ENCODE measurements around the gene ZMIZ2. TPM values are rescaled to one million over a fixed set of nuclear protein-coding genes. Genes with fewer than 3 reads are reported as not detected.
A peak's percentile ranks its signal among the peaks of the same experiment; 100 is the strongest.

Gene ZMIZ2
- polyA plus RNA-seq, 3 donors: 1.9 to 72.8 (median 3.3) TPM

GRCh38 chr7:44796034-44796503 is 47.4 kb downstream of the ZMIZ2 start:
- Histone ChIP-seq H3K36me3 (replicated peaks in 1 of 2; ENCODE audit: control insufficient read depth in 1 of 2, insufficient read depth in 2 of 2, low read length in 2 of 2) (peaks cover 19 to 26% of the 10 kb centered on the region in 2 donors), H2AFZ (ENCODE audit: insufficient read depth, low read depth, low read length, poor library complexity, severe bottlenecking) (peak overlapping the region; percentile 85), H3K27me3 (ENCODE audit: control insufficient read depth in 2 of 2, insufficient read depth in 2 of 2, low read length in 2 of 2) (no peaks in the 10 kb centered on the region), H3K4me1 (ENCODE audit: control insufficient read depth in 1 of 2, insufficient read depth in 2 of 2, low read length in 2 of 2) (peaks cover 23 to 30% of the 10 kb centered on the region in 2 donors), H3K4me3 (replicated peaks in 1 of 3; ENCODE audit: low read depth in 2 of 3, low read length in 3 of 3) (peak overlapping the region; percentile 65 to 82 (median 70)), H3K4me2 (replicated peaks; ENCODE audit: extremely low read depth, low read length, poor library complexity, severe bottlenecking) (peak overlapping the region; percentile 89), H3K27ac (ENCODE audit: low read depth in 1 of 2, low read length in 2 of 2) (peak overlapping the region; percentile 94 to 95), H3K79me2 (ENCODE audit: insufficient read depth, low read length) (peaks cover 53% of the 10 kb centered on the region), H3K9me3 (replicated peaks in 1 of 2; ENCODE audit: control insufficient read depth in 1 of 2, insufficient read depth in 1 of 2, low read length in 2 of 2) (no peaks in the 10 kb centered on the region), H3K9ac (ENCODE audit: insufficient read depth, low read length, poor library complexity, severe bottlenecking) (peak overlapping the region; percentile 92), H4K20me1 (ENCODE audit: insufficient read depth, low read length) (peaks cover 25% of the 10 kb centered on the region)
- under 1% methylated on average over 59 of the region's 59 CpGs for WGBS (ENCODE audit: insufficient coverage)
- Mint-ChIP-seq H3K4me3 (peak overlapping the region; percentile 92 to 96), H3K27ac (peak overlapping the region; percentile 93 to 99 (median 97)), H3K4me1 (peaks cover 18% of the 10 kb centered on the region), H3K9me3 (no peaks in the 10 kb centered on the region), H3K27me3 (ENCODE audit: low read depth in 3 of 3) (peaks cover 0 to 1% (median 0%) of the 10 kb centered on the region in 3 donors), H3K36me3 (peaks cover 18 to 20% of the 10 kb centered on the region in 2 donors)
- intact Hi-C loops (cut with micrococcal nuclease): loop anchor here (2.0 to 5.0 kb wide), 4 partner anchors 44 to 87 kb away; partner anchors contain the start of gene H2AZ2 (in 1 of the 2)
- peak in 1 of 3 donors; percentile 8 for DNase-seq
- no peak for TF ChIP-seq CTCF (IDR thresholded peaks at IDR 0.05)

DNA sequence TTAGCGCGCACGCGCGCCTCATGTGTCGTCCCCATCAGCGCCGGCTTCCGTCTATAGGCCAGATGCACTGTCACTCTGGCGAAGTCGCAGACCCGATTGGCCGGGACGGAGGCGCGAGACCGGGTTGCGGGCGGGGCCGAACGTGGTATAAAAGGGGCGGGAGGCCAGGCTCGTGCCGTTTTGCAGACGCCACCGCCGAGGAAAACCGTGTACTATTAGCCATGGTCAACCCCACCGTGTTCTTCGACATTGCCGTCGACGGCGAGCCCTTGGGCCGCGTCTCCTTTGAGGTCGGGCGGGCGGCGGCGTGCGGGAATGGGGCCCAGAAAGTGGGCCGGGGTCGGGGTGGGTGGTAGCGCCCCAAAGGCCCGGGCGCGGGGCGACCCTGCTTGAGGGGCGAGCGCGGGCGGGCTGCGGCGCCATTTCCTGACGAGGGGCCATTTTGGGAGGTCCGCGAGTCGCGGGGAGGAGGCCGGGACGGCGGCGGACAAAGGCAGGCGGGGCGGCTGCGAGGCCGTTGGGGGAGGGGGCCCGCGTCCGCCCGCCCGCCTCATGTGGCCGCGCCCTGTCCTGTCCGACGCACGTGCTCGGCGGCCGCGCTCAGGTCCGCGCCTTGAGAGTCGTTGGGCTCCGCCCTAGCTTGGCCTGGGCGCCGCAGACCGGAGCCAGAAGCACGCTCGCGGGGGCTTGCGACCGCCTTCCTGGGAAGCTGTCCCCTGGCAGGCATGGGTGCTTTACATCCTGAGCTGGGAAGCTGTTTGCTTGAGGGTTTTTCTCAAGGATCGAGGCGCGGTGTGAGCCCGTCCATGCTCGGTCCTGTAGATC is 48.1 kb downstream of the ZMIZ2 start, which contains the start of gene PPIA:
Gene PPIA (plus strand): TSS at position 178 of the 825 bp plus-strand sequence. CDS start 44 bp downstream, at position 222.
- Histone ChIP-seq H4K20me1 (ENCODE audit: insufficient read depth, low read length) (peaks cover 26% of the 10 kb centered on the region), H3K79me2 (ENCODE audit: insufficient read depth, low read length) (peaks cover 53% of the 10 kb centered on the region), H3K4me2 (replicated peaks; ENCODE audit: extremely low read depth, low read length, poor library complexity, severe bottlenecking) (peak within 1 kb of the TSS; percentile 89), H3K4me3 (replicated peaks in 1 of 3; ENCODE audit: low read depth in 2 of 3, low read length in 3 of 3) (peak within 1 kb of the TSS; percentile 70 to 85 (median 82)), H3K27me3 (ENCODE audit: control insufficient read depth in 2 of 2, insufficient read depth in 2 of 2, low read length in 2 of 2) (no peaks in the 10 kb centered on the region), H3K9ac (ENCODE audit: insufficient read depth, low read length, poor library complexity, severe bottlenecking) (peak within 1 kb of the TSS; percentile 92), H3K9me3 (replicated peaks in 1 of 2; ENCODE audit: control insufficient read depth in 1 of 2, insufficient read depth in 1 of 2, low read length in 2 of 2) (no peaks in the 10 kb centered on the region), H2AFZ (ENCODE audit: insufficient read depth, low read depth, low read length, poor library complexity, severe bottlenecking) (peak within 1 kb of the TSS; percentile 85), H3K27ac (ENCODE audit: low read depth in 1 of 2, low read length in 2 of 2) (peak within 1 kb of the TSS; percentile 94 to 95), H3K4me1 (ENCODE audit: control insufficient read depth in 1 of 2, insufficient read depth in 2 of 2, low read length in 2 of 2) (peaks cover 23 to 30% of the 10 kb centered on the region in 2 donors), H3K36me3 (replicated peaks in 1 of 2; ENCODE audit: control insufficient read depth in 1 of 2, insufficient read depth in 2 of 2, low read length in 2 of 2) (peaks cover 26 to 30% of the 10 kb centered on the region in 2 donors)
- Mint-ChIP-seq H3K27ac (peak within 1 kb of the TSS; percentile 97 to 99 (median 98)), H3K27me3 (ENCODE audit: low read depth in 3 of 3) (peaks cover 0 to 1% (median 0%) of the 10 kb centered on the region in 3 donors), H3K4me3 (peak within 1 kb of the TSS; percentile 92 to 96), H3K4me1 (peaks cover 18% of the 10 kb centered on the region), H3K36me3 (peaks cover 25 to 26% of the 10 kb centered on the region in 2 donors), H3K9me3 (no peaks in the 10 kb centered on the region)
- TF ChIP-seq CTCF (IDR thresholded peaks at IDR 0.05): no peak
- DNase-seq: peak; percentile 95 to 99 (median 98)
- under 1% methylated on average over 99 of the region's 99 CpGs for WGBS (ENCODE audit: insufficient coverage)
- intact Hi-C loops (cut with micrococcal nuclease): loop anchor here (2.0 to 5.0 kb wide), 4 partner anchors 44 to 86 kb away; partner anchors contain the start of gene H2AZ2 (in 1 of the 2)
